SK-N-SH (cell line): Measurements from ENCODE around the gene JMJD4.

Source experiments
- TCF12 ChIP-seq: IDR thresholded peaks from 2 replicates; pipeline ENCODE4 v1.4.0; 2012
- TF ChIP-seq, protein P1 (sequence below): fragments of 200-600 bp; sonication (generic); IDR thresholded peaks from 2 replicates; pipeline ENCODE4 v1.6.1; 2017; ENCODE audit warnings: antibody characterized with exemption, mild to moderate bottlenecking, moderate library complexity

DNA sequence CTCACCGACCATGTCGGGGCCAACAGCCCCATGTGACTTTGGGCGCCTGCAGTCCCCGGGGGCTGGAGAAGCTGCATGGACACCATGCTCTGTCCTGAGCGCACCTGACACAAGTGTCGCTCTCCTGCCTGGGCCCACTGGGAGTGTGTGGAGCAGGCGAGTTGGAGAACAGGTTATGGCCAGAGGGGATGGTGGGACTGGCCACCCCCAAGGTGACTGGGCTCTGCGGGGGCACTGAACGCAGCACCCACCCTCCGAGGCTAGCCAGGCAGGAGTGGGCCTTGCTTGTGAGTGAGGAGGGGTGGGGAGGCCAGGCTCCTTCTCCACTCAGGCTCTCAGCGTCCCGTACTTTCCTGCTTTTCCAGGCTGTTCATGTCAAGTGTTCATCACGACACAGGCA is 35.7 kb upstream of the JMJD4 start:
- TF ChIP-seq, protein P1, sequence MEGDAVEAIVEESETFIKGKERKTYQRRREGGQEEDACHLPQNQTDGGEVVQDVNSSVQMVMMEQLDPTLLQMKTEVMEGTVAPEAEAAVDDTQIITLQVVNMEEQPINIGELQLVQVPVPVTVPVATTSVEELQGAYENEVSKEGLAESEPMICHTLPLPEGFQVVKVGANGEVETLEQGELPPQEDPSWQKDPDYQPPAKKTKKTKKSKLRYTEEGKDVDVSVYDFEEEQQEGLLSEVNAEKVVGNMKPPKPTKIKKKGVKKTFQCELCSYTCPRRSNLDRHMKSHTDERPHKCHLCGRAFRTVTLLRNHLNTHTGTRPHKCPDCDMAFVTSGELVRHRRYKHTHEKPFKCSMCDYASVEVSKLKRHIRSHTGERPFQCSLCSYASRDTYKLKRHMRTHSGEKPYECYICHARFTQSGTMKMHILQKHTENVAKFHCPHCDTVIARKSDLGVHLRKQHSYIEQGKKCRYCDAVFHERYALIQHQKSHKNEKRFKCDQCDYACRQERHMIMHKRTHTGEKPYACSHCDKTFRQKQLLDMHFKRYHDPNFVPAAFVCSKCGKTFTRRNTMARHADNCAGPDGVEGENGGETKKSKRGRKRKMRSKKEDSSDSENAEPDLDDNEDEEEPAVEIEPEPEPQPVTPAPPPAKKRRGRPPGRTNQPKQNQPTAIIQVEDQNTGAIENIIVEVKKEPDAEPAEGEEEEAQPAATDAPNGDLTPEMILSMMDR = no peak
- no peak for TF ChIP-seq TCF12
